NT2/D1 (cell line): ENCODE results near the gene DMRTC2.

Source experiments
- SUZ12 ChIP-seq: IDR thresholded peaks from 2 replicates; pipeline ENCODE4 v1.6.1; 2011; ENCODE audit not compliant: insufficient read length, insufficient read depth; ENCODE audit errors: extremely low read depth
- YY1 ChIP-seq: IDR thresholded peaks from 2 replicates; pipeline ENCODE4 v1.6.1; 2011; ENCODE audit not compliant: insufficient read length, insufficient read depth

- TF ChIP-seq YY1 (no peak), SUZ12 (no peak)
These were observed 40.5 kb upstream of the DMRTC2 start for GRCh38 chr19:41804336-41804735.
